HPDE6-E6E7 (cell line): ENCODE measurements around the gene MARS1.

Experiments used
- DNase-seq: peaks from one replicate; pipeline ENCODE4 v3.0.0; 2011; ENCODE audit warnings: missing footprints; ENCODE audit errors: extremely low spot score

Gene MARS1

DNA sequence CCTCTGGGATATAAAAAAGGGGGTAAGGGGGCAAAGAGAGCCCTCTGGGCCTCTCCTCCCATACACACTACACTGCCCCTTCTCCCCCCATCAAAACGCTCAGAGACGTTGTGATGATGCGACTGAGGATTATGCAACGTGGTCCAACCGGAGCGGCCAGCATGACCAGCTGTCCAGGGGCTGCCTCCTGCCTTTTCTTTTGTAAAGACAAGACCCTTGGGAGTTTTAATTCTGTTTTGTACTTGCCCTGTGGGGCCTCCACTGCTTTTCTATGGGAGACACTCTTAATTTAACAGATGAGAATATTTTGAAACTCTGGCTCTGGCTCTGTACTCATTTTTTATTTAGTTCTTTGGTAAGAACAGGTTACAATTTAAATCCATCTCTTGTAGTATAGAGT lies 42.0 kb downstream of the MARS1 start:
- DNase-seq: no peak

DNA sequence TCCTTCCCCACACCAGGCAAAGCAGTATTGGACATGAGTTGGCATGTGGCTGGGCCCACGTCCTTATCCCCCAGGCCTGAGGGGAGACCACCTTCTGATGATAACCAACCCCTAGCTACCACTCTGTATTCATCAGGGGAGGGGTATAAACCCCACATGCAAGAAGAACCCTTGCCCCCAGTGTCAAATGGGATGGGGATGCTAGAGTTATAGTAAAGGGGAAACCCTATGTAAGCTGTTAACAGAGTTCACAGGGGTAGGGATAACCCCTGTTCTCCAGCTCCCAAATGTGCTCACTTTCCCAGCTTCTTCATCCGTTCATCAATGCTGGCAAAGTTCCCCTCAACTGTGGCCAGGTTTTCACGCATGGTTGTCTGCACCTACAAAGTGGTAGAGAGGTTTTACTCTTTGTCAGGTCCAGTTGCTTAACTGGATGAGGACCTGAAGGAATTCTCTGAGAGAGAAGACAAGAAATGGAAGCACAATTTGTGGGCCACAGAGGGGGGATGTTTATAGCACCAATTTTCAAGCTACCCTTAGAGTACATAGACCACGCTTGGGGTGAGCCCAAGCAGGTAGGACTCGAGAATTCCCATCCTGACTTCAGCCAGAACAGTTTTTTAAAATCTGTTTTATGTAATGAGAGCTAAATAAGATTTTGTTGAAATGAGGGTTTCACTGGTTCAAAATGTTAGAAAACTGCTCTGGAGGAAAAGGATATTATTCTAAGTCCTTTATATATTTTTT lies 42.7 kb downstream of the MARS1 start:
- DNase-seq: no peak

DNA sequence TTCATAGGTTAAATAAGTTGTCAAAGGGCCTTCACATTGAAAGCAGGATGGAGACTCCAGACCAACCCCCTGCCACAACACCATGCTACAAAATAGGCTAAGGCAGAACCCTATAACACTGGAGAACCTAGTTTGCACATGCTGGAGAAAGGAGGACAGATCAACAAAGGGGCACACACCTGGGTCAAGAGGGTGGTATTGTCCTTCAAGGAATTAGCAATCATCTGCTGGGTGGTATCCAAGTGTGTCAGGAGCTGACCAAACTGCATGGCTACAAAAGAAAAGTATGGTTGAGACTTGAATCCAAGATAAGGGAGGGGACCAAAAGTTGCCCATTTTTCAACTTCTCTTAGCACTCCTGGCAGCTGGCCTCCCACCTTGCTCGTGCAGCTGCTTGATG lies 44.0 kb downstream of the MARS1 start:
- DNase-seq: no peak

DNA sequence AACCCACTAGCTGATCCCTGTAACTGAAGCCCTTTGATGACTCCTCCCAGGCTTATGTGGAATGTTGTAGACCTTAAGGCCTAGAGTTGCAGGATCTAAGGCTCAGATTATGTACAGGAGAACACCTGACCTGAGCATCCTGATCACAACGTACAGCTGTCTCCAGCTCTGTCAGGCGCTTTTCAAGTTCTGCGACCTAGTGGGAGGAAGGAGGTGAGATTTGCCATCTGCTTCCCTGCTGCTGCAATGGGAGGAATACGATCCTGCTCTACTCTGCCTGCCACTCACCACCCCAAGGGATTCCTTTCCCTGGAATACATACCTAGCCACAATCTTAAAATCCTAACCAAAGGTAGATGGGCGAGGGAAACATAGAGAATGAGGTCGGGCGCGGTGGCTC lies 45.2 kb downstream of the MARS1 start:
- no peak for DNase-seq

DNA sequence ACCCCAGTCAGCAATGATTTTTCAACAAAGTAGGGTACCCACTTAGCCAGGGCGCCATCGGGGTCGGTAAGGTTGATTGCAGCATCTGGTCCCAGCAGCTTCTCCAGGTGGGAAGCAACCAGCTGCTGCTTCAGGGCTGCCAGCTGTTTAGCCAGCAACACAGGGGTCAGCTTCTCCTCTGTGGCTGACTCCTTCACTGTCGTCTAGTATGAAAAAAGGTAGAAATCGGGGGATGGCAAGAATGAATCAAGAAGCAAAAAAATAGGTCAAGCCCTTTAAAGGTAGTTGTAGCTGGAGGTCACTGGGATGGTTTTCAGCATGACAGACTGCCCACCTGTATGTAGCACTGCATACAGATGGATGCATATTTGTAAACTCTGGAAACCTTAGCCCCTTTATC lies 46.4 kb downstream of the MARS1 start:
- DNase-seq: no peak

DNA sequence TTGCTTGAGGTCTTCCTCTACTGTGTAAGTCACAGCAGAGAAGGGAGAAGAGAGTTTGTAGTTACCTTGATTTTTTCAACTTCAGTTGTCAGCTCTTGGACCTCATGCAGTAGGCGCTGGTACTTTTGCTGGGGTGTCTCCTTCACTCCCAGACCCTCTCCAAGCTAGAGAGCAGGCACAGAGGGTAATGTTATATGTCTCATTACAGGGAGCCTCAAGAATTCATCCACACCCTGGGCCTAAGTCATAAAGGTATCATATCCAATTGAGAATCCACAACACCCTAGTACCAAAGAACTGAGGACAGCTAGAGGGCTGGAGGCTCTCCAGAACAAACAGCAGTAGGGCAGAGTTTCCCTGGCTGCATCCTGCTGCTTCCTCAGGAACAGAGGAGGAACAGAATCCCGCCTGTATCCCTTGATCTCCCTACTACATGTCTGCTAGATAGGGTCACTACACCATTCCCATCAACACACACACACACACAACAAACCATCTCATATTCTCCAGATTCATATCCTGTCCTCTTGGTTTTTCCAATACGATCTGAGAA lies 47.2 kb downstream of the MARS1 start:
- no peak for DNase-seq

DNA sequence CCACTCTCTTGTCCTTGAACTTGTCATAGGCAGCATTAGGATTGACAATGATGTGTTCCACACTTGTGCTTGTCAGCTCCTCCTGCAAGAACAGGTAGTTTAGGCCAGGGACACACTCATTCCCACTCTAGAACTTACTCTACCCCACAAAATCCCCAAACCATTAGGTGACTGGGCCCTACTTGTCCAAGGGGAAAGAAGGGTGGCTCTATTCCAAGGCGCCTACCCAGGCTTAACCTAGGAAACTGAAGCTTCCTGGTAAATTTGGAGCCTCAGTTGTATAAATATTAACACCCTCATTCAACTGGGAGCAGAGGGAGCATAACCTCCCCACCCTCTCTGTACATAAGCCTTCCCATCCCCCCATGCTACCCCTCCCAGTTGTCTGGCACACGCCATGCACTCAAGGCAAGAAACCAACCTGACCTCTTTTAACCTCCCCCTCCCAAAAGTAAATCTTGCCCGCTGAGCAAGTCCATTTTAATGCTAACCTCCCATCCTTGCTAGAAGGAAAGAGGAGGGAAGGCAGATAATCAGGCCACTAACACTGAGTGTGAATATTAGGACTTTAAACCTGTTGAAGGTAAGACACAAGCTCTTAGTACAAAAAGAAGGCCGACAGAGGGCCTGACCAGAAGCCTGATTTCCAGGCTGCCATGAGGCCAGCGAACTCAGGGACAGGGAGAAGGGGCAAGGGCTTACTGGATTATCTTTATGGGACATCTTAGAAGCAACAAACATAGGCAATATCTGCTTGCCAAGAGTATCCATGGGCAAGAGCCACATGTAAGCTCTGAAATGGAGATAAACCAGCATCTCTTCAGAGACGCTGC lies 48.1 kb downstream of the MARS1 start:
- no peak for DNase-seq

DNA sequence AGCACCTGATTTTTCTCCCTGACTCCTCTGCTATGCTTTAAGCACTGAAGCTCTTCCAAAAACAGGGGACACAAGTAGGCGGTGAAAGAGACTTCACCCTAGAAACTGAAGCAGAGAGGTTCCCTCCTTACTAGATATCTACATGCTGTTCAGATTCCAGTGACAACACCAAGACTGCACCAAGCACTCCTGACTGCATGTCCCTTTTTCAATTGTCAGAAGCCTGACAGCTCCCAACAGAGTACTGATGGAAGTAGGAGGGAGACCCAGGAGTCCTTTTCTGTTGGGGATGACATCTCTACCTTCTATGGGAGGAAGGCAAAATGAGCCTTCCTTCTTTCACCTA lies 48.7 kb downstream of the MARS1 start:
- no peak for DNase-seq

DNA sequence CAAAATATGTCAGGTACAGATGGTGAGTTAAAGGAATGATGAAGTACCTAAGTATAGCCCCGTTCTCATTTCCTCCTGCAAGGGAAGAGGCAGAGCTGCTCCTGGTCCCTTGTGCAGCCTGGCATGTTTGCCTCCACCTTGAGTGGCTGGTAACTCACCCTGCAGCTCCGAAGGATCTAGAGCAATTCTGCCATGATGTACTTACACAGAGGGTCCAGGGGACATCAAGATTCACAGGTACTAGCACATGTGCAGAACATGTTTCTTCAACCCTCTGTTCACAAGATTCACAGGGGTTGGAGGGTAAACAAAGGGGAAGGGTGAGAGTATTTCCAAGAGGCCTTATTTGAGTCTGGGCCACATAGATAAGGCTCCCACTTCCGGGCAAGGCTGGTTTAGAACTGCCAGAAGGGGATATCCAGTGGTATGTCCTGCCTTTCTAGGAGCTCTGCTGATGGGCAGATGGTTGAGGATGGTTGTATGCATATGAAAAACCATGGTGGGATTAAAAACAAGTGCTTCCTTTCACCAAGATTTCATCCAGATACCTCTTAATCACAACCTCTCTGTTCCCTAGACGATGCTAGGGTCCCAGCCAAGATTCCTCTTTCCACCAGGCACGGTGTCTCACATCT lies 51.4 kb downstream of the MARS1 start:
- no peak for DNase-seq

DNA sequence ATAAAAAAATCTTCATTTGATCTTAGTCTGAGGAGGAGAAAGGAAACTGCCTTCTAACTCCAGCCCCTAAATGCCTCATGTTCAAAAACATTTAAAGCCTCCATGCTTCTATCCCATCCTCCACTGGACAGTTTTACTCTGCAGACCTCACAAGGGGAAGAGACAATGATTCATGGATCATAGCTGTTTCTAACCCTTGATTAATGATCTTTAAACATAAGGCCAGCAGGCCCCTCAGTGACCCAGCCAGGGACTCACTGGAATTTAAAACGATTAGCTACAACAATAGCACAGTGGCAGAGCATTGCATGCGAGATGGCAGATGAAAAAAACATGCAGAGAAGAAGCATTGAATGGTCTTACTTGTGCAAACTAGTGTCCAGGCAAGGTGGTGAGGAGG lies 53.1 kb downstream of the MARS1 start:
- no peak for DNase-seq

DNA sequence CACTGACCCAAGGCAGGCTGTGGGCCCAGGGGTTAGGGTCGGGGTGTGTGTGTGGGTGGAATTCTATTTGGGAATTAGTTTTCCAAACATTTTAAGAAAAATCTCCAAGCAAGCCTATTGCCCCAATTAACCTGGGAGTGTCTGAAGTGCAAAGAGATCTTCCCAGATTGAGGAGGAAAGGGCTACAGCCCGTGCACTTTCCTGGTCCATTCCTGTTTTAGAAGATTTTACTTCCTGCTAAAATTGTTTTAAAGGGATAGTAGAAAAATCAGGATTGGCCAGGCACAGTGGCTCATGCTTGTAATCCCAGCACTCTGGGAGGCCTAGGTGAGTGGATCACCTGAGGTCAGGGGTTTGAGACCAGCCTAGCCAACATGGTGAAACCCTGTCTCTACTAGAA lies 53.8 kb downstream of the MARS1 start:
- no peak for DNase-seq

DNA sequence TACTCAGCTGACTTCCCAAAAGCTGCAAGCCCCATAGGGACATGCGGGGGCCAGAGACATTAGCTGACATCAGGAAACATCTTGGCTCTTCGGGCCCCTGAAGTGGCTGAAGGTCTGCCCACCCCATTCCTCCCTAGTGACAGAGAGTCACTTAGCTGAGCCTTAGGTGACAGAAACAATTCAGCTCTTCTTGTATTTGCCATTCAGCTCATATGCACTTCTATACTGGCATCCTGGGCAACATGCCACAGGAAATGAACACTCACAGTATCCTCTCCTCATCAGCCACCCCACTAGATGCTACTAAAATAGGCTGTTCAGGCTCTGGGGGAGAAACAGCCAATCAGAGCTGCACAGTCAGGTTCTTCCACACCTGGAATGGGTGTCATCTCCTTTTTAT lies 55.7 kb downstream of the MARS1 start:
- DNase-seq: no peak

DNA sequence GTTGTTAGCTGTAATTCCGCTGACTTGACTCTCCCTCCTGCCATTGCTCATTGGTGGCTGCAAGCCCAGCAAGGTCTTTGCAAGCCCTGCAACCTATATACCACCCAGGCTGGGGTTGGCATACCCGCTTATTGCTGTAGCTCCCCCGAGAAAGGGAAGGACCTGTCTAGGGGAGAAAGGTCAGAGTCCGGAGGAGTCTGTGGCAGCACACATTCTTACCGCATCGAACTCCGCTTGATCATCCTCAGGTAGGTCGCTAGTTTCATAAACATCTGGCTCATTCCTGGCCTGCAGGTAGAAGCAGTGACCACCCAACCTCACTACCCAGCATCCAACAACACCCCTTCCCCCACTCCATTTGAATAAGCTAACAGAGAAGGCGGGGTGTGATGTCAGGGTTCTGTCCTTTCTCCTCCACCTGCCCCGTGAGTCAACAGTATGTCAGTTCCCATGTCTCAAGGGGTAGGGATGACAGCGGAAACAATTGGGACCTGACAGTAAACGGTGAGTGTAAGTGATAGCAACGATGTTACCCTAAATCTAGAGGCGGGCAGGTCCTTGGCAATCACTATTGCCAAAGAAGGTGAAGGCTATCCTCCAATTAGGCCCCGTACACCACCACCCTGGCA lies 58.1 kb downstream of the MARS1 start:
- peak; percentile 62 for DNase-seq

DNA sequence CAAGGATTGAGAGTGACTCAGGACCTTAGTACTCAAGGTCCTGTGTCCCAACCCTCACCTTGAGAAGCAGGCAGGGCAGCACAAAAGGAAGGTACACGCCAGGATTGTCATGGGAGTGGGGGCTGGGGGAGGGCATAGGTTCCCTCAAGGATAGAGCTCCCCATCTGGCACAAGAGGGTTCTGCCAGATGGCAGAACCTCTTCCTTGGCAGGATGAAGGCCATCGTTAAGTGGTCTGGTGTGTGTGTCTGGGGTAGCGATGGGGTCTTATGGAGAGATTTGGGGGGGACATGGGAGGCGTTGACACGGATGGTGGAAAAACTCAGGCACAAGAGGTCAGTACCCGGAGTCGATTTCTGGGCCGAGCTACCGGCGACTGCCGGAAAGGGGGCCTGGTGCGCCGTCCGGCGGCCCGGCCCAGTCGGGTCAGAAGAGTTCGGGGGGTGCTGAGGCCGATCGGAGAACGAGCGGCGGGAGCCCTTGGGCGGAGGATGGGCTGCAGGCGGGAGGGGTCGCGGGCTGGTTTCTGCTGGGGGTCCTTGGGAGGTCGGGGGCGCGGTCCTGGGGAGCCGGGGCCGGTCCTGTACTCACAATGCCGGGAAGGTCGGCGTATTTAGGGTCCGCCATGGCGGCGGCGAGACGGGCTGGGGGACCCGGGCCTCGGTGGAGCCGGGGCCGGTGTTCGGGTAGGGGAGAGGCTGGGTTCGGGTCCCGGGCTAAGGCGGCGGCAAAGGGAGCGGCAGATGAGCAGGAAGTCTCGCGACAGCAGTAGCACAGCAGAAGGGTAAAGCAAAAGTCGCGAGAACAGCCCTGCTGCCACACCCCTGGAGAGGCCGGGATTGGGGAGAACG lies 58.8 kb downstream of the MARS1 start, which contains the start of gene DCTN2:
TSS of gene DCTN2 (minus strand) at position 755 of the 850 bp plus-strand sequence. CDS start at position 626, 129 bp downstream.
- peak; percentile 99 for DNase-seq

DNA sequence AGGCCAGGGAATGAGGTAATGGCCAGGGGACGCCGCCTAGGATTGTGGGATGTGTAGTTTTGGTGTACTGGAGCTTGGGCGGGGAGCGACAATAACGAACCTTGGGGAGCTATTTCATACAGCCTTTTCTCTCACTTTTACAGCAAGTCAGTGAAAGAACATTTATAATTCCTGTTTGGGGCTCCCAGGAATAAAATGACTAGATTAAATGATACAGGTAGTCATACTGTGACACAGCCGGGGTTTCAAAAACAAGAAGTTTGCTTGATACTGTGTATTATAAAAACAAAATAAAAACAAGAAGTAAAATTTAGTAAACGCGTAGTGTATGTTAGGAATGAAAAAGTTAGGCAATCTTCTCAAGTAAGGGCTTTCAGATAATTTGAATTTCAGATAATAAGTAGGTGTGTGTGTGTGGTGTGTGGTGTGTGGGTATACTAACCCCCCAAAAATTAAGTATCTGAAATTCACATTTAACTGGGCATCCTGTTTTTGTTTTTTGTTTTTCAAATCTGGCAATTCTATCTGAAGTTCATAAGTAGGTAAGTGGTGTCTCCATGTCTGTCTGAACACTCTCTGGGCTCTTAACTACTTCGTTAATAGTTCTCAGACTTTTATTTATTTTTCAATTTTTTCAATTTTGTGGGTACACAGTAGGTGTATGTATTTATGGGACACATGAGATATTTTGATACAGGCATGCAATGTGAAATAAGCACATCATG lies 59.6 kb downstream of the MARS1 start:
- DNase-seq: no peak

DNA sequence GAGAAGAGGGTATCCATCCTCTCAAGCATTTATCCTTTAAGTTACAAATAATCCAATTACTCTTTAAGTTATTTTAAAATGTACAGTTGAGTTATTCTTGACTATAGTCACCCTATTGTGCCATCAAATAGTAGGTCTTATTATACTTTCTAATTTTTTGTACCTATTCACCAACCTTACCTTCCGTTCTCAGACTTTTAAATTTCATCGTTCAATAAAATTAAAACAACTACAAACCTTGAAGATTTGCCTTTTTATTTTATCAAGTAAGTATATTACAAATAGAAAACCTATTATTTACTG lies 60.1 kb downstream of the MARS1 start:
- no peak for DNase-seq

DNA sequence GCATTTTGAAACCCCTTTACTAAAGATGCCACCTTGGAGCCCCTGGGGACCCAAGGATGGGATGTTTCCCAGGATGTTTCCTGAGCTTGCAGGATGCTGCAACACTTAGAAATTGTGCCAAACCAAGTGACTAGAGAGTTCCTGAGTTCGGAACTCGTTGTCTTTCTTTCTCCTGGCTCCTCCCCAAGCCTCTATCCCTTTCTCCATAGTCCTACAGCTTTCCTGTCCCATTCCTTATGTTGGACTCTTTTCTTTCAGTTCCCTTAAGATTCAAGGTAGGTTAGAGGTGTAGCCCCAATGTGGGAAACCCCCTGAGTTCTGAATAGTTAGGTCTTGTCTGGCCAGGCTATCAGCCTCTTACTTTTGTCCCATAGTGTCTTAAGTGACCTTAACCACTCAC lies 60.6 kb downstream of the MARS1 start:
- no peak for DNase-seq

DNA sequence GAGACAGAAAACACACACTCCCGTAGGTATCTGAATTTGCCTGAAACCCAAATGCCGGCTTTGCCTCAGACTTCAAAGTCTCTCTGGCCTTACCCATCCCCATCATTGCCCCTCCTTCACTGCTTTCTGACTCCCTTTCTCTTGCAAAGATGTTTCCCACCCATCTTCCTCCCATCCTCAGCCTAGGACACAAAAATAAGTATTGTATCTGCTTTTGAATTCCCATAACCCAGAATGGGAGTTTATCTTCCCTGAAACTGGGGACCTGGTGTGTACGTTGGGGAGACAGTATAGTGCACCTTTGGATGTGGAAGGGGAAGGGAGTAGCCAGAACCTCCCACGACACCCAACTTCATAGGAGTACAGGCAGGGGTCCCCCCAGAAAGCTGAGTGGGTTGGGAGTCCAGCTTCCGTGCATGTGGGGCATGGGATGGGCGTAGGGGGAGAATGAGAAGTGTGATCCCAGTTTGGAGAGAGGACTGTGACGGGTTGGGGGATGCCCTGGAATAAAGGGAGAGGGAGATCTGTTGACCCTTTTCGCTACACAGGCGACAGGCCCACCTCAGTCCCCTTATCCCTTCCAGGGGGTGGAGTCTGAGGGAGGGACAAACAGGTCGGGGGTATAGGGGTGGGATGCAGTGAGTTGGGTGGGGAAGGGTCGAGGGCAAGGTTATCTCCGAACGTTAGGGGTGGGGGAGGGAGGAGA lies 61.5 kb downstream of the MARS1 start:
- no peak for DNase-seq

DNA sequence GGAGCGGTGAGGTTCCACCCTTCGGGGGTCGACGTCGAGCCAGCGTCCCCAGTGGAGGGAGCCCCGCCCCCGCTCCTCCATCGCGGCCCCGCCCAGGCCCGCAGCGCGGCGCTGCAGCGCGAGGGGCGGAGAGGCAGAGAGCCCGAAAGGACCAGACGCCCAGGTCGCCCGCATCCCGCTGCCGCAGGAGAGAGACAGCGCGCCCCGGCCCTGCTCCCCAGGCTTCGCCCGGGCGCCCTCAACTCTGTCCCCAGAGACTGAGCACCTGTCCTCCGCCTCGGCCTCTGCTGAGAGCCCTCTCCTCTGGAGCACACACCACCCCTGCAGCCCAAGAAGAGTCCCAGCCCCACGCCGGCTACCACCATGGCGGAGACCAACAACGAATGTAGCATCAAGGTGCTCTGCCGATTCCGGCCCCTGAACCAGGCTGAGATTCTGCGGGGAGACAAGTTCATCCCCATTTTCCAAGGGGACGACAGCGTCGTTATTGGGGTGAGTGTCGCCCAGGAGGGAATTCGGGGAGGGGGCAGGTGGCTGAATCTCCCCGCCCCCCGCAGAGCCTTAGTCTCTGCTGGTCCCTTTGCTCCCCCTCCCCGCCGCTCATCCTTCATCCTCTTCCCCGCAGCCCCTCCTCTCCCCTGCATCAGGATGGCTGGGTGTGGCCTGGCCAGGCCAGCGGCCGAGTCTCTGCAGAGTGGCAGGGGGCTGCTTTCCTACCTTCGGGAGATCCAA lies 62.2 kb downstream of the MARS1 start, which contains the start of gene KIF5A:
TSS of gene KIF5A (plus strand) at position 136 of the 732 bp plus-strand sequence. CDS start at position 364, 228 bp downstream.
- DNase-seq: no peak
